Brain pericyte (primary cell): Measurements from ENCODE around the gene GPRIN1.
"Not testable (repeated sequence)": the region's sequence is repeated elsewhere in the genome, so short reads cannot be mapped to it uniquely, and the experiment has no call there.

Source experiments
- DNase-seq: peaks from one replicate; pipeline ENCODE4 v3.0.0-alpha.2; 2012; ENCODE audit warnings: low read depth, low spot score

Gene GPRIN1

GRCh38 chr5:176624938-176625337 is 15.0 kb upstream of the GPRIN1 start:
- no peak for DNase-seq

DNA sequence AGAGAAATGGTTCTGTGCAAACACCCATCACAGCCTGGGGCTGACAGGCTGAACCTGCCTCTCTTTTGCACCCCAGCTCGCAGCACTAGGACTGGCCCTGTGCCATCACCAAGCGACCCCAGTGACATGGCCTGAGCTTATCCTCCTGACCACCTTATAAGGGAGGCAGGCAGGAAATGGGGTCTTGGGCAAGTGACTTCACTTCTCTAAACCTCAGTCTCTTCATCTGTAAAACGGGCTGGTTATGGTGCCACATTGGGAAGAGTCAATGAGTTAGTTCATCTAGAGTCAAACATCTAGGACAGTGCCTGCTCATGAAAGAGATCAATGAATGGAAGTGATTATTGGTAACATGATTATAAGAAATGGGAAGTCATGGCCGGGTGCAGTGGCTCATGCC is 14.2 kb upstream of the GPRIN1 start:
- DNase-seq, result no peak

- DNase-seq, result no peak
Observed at GRCh38 chr5:176621661-176622079, 11.7 kb upstream of the GPRIN1 start.

GRCh38 chr5:176620333-176620981 is 10.5 kb upstream of the GPRIN1 start:
- no peak for DNase-seq

DNA sequence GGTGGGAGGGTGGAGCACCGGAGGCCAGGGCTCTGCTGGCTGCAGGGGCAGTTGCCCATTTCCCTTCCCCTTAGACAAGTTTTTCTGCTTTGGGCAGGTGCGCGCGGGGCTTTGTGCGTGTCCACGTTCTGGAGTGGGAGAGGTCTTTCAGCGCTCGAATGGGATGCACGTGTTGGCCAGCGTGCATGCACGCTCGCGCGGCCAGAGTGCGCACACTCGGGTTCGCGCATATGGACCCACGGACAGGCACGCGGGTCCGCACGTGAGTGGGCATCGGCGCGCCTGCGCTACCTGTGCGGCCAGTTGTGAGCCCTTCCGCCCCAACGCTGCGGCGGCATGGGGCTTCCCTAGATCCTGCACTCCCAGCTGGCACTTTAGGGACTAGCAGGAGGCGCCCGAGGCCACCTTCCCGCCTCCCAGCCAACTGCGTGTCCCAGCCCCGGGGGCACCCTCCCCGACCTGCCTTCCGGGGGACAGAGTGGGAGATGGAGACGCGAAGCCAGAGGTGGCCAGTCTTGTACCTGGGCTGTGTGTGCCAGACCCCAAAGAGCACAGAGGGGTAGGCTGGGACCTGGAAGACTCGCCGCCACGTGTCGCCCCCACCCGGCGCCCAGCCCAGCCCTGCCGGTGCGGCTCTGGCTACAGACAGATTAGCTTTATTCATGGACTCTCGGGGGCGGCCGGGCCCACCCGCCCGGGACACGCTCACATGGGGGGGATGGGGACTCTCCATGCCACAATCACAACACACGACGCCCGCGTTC is 9.8 kb upstream of the GPRIN1 start:
- DNase-seq, result no peak

GRCh38 chr5:176619203-176619568 is 9.2 kb upstream of the GPRIN1 start:
- DNase-seq, result peak; percentile 32

GRCh38 chr5:176618783-176619182 is 8.8 kb upstream of the GPRIN1 start:
- DNase-seq, result no peak

DNA sequence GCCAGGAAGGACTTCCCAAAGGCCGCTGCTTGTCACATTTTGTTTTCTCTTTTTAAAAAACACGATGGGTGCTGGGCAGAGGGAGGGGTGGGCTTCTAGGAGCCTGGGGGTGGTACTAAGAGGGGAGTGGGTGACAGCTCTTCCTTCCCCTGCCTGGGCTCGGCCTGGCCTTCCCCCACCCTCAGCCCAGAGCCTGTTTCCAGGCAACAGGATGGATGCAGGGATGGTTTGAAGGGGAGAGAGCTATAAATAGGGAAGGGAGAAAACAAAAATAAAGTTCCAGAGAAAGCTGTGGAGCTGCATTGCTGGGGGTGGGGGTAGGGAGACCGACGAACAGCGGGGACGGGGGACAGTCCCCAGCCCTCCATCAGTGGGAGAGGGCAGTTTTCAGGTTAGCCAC is 6.6 kb upstream of the GPRIN1 start:
- no peak for DNase-seq

DNA sequence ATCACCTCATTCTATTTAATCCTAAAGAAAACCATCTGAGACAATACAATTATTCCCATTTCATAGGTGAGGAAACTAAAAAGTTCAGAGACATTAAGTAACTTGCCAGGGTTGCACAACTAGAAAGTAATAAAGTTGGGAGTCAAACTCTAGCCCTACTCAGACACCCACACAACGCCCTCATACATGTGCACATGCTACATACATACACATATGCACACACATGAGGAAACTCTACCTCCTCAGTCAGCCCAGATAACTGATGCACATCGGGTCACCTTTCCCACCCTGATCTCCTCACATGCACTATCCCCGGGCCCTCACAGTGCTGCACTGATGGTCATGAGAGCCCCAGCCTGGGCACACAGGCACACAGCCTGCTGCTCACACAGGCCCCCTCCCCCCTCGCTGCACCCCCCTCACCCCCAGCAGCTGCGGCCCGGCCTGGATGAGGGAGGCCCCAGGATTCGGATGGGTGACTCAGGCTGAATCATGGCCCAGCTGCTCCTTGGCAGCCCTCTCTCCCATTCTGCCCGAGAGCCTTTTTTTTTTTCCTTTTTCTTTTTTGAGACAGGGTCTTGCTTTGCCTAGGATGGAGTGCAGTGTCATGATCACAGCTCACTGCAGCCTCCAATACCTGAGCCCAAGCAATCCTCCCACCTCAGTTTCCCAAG is 5.0 kb upstream of the GPRIN1 start:
- DNase-seq, result no peak

DNA sequence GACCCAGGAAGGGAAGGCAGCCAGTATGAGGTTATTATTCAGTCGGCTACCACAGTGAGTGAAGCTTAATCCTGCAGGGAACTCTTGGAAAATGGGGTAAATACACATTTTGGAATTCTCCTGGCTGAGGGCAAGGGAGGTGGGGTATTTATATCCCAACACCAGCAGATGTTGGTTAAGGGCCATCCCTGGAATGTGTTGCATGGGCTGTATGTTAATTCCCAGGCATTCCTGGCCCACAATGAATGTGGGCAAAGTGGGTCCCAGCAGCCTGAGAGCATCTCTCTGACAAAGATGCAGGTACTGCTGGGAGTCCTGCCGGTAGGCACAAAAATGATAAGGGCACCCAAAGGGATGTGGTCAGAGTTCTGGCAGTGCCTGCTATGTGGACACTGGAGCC is 2.9 kb upstream of the GPRIN1 start:
- DNase-seq, result no peak

DNA sequence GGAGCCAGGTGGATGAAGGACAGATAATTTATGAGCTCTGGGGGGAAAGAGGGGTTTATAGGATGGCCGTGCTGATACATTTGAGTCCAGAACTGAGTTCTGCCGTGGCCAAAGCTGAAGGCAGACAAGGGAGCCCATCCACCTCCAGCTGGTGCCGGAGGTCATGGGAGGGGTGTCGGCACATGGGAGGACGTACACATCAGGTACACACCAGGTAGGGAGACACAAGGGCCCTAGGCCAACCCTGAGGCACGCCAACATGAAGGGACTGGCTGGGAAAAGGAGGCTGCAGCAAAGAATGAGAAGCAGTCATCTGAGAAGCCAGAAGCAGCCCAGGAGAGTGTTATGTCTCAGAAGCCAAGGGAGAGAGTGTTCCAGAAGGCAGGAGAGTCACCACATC is 2.1 kb upstream of the GPRIN1 start:
- DNase-seq, result no peak

DNA sequence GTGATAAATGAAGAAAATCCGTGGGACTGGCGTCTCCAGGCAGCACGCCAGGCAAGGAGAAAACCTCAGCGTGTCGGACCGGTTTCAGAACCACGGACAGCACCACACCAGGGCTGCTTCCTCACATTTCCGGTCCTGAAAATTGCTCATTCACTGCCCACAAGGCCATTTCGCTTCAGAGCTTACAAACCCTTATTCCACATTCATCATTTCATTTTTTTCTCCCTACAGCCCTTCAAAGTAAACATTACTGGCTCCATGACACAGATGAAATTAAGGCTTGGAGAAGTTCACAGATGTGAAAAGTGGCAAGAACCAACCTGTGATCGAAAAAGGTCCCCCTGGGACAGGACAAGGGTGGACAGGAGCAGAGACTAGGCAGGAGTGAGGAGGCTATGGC is 1.5 kb upstream of the GPRIN1 start:
- peak; percentile 32 for DNase-seq

- no peak for DNase-seq
Observed at GRCh38 chr5:176610435-176610773, 448 bp upstream of the GPRIN1 start.

DNA sequence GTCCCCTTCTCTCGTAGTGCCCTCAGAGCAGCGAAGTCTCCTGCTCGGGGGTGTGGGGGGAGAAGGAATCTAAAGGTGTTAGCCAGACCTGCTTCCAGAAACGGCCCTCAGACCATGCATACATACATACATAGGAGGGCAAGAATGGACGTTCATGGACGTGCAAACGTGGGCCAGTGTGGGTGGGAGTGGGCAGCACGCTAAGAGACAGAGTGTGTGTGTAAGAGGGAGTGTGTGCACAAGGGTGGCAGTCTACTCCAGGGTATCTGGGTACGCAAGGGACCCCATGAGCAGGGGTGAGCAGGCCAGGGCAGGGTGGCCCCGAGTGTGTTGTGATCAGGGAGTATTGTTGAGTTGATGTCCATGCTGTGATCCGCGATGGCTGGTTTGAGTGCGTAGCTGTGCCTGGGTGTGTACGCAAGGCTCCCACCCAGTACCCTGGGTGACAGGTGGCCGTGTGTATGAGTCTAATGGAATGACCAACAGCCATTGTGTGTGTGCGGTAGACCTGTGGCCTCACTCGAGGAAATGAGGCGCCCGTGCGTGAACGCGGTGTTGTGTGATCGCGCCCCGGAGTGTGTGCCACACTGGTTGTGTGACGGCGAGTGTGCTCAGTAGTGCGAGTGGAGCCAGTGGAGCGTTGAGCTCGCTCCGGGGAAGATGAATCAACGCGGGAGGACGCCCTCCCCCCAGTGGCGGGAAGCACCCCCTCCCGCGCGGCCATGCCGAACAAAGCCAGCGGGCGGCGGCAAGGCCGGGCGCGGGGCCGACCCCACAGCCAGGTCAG is 826 bp downstream of the GPRIN1 start:
- no peak for DNase-seq

DNA sequence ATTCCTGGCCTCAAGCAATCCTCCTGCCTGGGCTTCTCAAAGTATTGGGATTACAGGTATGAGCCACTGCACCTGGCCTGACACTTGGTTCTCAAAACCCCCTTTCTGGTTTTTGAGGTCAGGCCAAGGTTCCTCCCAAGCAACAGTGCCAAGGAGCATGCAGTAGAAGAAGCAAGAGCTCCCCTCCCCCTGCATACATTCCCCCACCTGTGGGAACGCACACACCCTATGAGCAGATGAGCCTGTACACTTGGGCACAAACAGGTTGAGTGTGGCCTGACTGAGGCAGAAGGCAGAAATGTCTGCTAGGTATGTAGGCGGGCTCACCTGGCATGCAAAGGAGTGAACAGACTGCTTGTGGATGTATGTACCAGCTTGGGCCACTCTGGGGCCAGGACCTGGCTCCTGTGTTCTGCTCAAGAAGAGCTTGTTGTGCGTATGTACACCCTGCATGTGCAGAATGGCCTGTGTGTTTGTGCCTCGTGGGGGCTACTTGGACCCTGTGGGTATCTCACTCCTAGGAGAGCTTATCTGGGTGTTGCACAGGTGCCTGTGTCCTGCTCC is 1.7 kb downstream of the GPRIN1 start:
- DNase-seq, result no peak

- DNase-seq, result no peak
Observed at GRCh38 chr5:176606875-176607274, 3.1 kb downstream of the GPRIN1 start.

- no peak for DNase-seq
Observed at GRCh38 chr5:176606032-176606431, 3.9 kb downstream of the GPRIN1 start.

GRCh38 chr5:176603091-176603490 is 6.9 kb downstream of the GPRIN1 start:
- DNase-seq, result no peak

DNA sequence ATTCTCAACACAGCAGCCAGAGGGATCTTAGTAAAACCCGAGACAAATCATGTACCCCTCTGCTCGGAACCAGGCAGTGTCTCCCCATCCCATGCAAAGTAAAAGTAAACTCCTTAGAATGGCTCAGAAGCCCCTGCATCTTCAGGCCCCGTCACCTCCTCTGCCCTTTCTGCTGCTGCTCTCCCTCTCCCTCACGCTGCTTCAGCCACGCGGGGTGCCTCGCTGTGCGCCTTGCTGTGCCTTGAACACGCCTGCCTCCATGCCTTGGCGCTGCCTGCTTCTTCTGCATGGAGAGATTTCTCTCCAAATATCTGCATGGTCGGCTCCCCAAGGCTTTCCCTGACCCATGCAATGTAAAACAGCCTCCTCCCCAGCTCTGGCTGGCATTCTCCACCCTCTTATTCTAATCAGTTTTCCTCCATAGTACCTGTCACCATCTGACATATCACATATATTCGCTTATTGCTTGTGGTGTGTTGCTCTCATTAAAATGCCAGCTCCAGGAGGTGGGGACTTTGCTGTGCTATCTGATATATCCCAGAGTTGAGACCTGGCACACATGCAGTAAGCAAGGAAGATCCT is 8.0 kb downstream of the GPRIN1 start:
- no peak for DNase-seq

GRCh38 chr5:176599749-176600430 is 10.1 kb downstream of the GPRIN1 start:
- not testable (repeated sequence) for DNase-seq
